Glutamatergic neuron (in vitro differentiated cells): Measurements from ENCODE around the gene GCNA. TPM values are rescaled to one million over a fixed set of nuclear protein-coding genes. Genes with fewer than 3 reads are reported as not detected.

Source experiments
- DNase-seq: peaks from one replicate; pipeline ENCODE4 v3.0.0; 2022
- H3K27ac Mint-ChIP-seq: one replicate; pipeline ENCODE4 v1.8.0; 2020; ENCODE audit warnings: mild to moderate bottlenecking, mixed read lengths, inconsistent platforms; ENCODE audit not compliant: unreplicated experiment
- H3K27me3 Mint-ChIP-seq: one replicate; pipeline ENCODE4 v1.8.0; 2020; ENCODE audit warnings: mild to moderate bottlenecking, moderate library complexity, mixed read lengths, inconsistent platforms; ENCODE audit not compliant: unreplicated experiment
- H3K36me3 Mint-ChIP-seq: one replicate; pipeline ENCODE4 v1.8.0; 2020; ENCODE audit warnings: mild to moderate bottlenecking, mixed read lengths, inconsistent platforms; ENCODE audit not compliant: unreplicated experiment
- H3K4me1 Mint-ChIP-seq: one replicate; pipeline ENCODE4 v1.8.0; 2020; ENCODE audit warnings: mild to moderate bottlenecking, low read depth, mixed read lengths, inconsistent platforms; ENCODE audit not compliant: unreplicated experiment
- H3K4me3 Mint-ChIP-seq: one replicate; pipeline ENCODE4 v1.8.0; 2020; ENCODE audit warnings: mild to moderate bottlenecking, mixed read lengths, inconsistent platforms; ENCODE audit not compliant: unreplicated experiment
- H3K9me3 Mint-ChIP-seq: one replicate; pipeline ENCODE4 v1.8.0; 2020; ENCODE audit warnings: mild to moderate bottlenecking, moderate library complexity, mixed read lengths, inconsistent platforms; ENCODE audit not compliant: unreplicated experiment
- total RNA-seq: library from RNA; stranded (reverse); fragmentation: NEBNext Ultra II Directional; extraction: Animal tissue kit (Norgen Biotek cat#: 25700); gene quantifications from one replicate; pipeline ENCODE4 v1.2.1, GENCODE V29; 2021; ENCODE audit not compliant: unreplicated experiment
- TF ChIP-seq, protein P1 (sequence below): fragments of 200-600 bp; sonication (generic); IDR thresholded peaks from one replicate; pipeline ENCODE4 v1.5.0; 2021; ENCODE audit not compliant: partially characterized antibody, unreplicated experiment

GCNA gene
- total RNA-seq, 1 donor from 2014 or later: 2.5 TPM

GRCh38 chrX:71546879-71547278 lies 31.4 kb upstream of the GCNA start:
- H3K4me3 Mint-ChIP-seq: no peak overlapping the region
- H3K36me3 Mint-ChIP-seq: no peaks in the 10 kb centered on the region
- no peak for DNase-seq
- TF ChIP-seq, protein P1, sequence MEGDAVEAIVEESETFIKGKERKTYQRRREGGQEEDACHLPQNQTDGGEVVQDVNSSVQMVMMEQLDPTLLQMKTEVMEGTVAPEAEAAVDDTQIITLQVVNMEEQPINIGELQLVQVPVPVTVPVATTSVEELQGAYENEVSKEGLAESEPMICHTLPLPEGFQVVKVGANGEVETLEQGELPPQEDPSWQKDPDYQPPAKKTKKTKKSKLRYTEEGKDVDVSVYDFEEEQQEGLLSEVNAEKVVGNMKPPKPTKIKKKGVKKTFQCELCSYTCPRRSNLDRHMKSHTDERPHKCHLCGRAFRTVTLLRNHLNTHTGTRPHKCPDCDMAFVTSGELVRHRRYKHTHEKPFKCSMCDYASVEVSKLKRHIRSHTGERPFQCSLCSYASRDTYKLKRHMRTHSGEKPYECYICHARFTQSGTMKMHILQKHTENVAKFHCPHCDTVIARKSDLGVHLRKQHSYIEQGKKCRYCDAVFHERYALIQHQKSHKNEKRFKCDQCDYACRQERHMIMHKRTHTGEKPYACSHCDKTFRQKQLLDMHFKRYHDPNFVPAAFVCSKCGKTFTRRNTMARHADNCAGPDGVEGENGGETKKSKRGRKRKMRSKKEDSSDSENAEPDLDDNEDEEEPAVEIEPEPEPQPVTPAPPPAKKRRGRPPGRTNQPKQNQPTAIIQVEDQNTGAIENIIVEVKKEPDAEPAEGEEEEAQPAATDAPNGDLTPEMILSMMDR: no peak
- H3K27me3 Mint-ChIP-seq: no peaks in the 10 kb centered on the region
- H3K27ac Mint-ChIP-seq: no peak overlapping the region
- H3K9me3 Mint-ChIP-seq: no peaks in the 10 kb centered on the region
- no peaks in the 10 kb centered on the region for H3K4me1 Mint-ChIP-seq

GRCh38 chrX:71547339-71547738 lies 30.9 kb upstream of the GCNA start:
- TF ChIP-seq, protein P1: no peak
- H3K9me3 Mint-ChIP-seq: no peaks in the 10 kb centered on the region
- no peaks in the 10 kb centered on the region for H3K27me3 Mint-ChIP-seq
- H3K4me3 Mint-ChIP-seq: no peak overlapping the region
- no peaks in the 10 kb centered on the region for H3K4me1 Mint-ChIP-seq
- no peak for DNase-seq
- H3K27ac Mint-ChIP-seq: no peak overlapping the region
- no peaks in the 10 kb centered on the region for H3K36me3 Mint-ChIP-seq

DNA sequence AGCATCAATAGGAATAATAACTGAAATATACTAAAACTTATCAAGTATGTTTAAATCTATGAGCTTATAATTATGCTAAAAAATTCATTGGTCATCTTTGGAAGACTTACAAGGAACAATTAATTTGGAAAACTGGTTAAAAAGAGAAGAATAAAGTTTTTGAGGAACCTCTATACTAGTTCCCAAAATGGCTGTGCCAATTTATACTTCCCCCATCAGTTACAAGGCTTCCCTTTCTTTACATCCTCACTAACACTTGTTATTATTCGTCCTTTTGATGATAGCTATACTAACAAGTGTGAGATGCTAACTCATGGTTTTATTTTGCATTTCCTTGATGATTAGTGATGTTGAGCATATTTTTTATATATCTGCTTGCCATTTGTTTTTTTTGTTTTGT lies 28.3 kb upstream of the GCNA start:
- Mint-ChIP-seq H3K9me3 (no peaks in the 10 kb centered on the region), H3K4me3 (no peak overlapping the region), H3K36me3 (no peaks in the 10 kb centered on the region), H3K27ac (no peak overlapping the region), H3K27me3 (no peaks in the 10 kb centered on the region), H3K4me1 (no peaks in the 10 kb centered on the region)
- TF ChIP-seq, protein P1: no peak
- DNase-seq: no peak

GRCh38 chrX:71550578-71550977 lies 27.7 kb upstream of the GCNA start:
- DNase-seq: no peak
- no peaks in the 10 kb centered on the region for H3K4me1 Mint-ChIP-seq
- no peaks in the 10 kb centered on the region for H3K9me3 Mint-ChIP-seq
- no peak overlapping the region for H3K4me3 Mint-ChIP-seq
- H3K36me3 Mint-ChIP-seq: no peaks in the 10 kb centered on the region
- H3K27me3 Mint-ChIP-seq: no peaks in the 10 kb centered on the region
- TF ChIP-seq, protein P1: no peak
- H3K27ac Mint-ChIP-seq: no peak overlapping the region

DNA sequence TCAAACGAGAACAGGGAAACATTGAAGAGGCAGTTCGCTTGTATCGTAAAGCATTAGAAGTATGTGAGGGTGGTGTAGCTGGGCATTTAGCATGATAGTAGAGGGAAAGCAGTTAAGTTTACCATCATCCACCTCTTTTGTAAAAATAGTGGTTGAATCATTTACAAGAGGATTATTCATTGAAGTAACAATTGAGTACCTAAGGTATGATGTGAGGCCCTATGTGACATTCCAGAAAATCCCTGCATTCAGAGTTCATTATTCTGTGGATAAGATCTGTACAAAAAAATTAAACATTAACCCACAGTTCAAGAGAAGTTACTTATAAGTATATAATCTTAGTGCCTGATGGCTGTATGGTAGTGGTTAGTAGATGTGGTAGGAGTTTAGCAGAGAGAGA lies 22.2 kb upstream of the GCNA start:
- TF ChIP-seq, protein P1: no peak
- Mint-ChIP-seq H3K4me1 (no peaks in the 10 kb centered on the region), H3K9me3 (no peaks in the 10 kb centered on the region), H3K27me3 (no peaks in the 10 kb centered on the region), H3K36me3 (no peaks in the 10 kb centered on the region), H3K27ac (no peak overlapping the region), H3K4me3 (no peak overlapping the region)
- no peak for DNase-seq
